Effector memory CD8-positive, alpha-beta T cell (primary cell): ENCODE data around the gene IGSF21.

Source experiments
- ATAC-seq: fragments of 150-1000 bp; cut with Tn5 transposase; replicated peaks from 2 replicates; pipeline ENCODE4 v1.10.0; 2021; ENCODE audit warnings: mild to moderate bottlenecking, moderate library complexity
- DNase-seq, 3 experiments: peaks; one replicate each; pipeline ENCODE4 v3.0.0; 2021
- H3K27ac Mint-ChIP-seq, 2 donors: one replicate each; pipeline ENCODE4 v1.8.0; 2022; ENCODE audit warnings: mild to moderate bottlenecking in 2 of 2, mixed read lengths in 2 of 2, moderate library complexity in 2 of 2
- H3K27me3 Mint-ChIP-seq, 2 donors: one replicate each; pipeline ENCODE4 v1.8.0; 2022; ENCODE audit warnings: mixed read lengths in 2 of 2
- H3K36me3 Mint-ChIP-seq: one replicate; pipeline ENCODE4 v1.8.0; 2022; ENCODE audit warnings: mild to moderate bottlenecking, moderate library complexity, mixed read lengths; ENCODE audit not compliant: insufficient read depth
- H3K4me1 Mint-ChIP-seq, 2 donors: one replicate each; pipeline ENCODE4 v1.8.0; 2022; ENCODE audit warnings: low read depth in 2 of 2, mixed read lengths in 2 of 2
- H3K4me3 Mint-ChIP-seq, 2 donors: one replicate each; pipeline ENCODE4 v1.8.0; 2022; ENCODE audit warnings: mild to moderate bottlenecking in 2 of 2, mixed read lengths in 2 of 2, moderate library complexity in 2 of 2
- H3K9me3 Mint-ChIP-seq, 2 donors: one replicate each; pipeline ENCODE4 v1.8.0; 2022; ENCODE audit warnings: mixed read lengths in 2 of 2

IGSF21 gene

GRCh38 chr1:18192182-18192581 lies 84.6 kb downstream of the IGSF21 start:
- ATAC-seq (no peak), DNase-seq (no peak)
- Mint-ChIP-seq H3K4me3 (no peak overlapping the region), H3K9me3 (no peaks in the 10 kb centered on the region), H3K36me3 (no peaks in the 10 kb centered on the region), H3K27ac (no peak overlapping the region), H3K4me1 (no peaks in the 10 kb centered on the region), H3K27me3 (peaks cover 30 to 68% of the 10 kb centered on the region in 2 donors)

GRCh38 chr1:18192974-18193373 lies 85.4 kb downstream of the IGSF21 start:
- no peak overlapping the region for H3K27ac Mint-ChIP-seq
- H3K9me3 Mint-ChIP-seq, result no peaks in the 10 kb centered on the region
- no peak overlapping the region for H3K4me3 Mint-ChIP-seq
- DNase-seq (no peak), ATAC-seq (no peak)
- no peaks in the 10 kb centered on the region for H3K36me3 Mint-ChIP-seq
- H3K27me3 Mint-ChIP-seq, result peaks cover 31 to 70% of the 10 kb centered on the region in 2 donors
- H3K4me1 Mint-ChIP-seq, result no peaks in the 10 kb centered on the region

GRCh38 chr1:18197299-18197698 lies 89.7 kb downstream of the IGSF21 start:
- no peak overlapping the region for H3K4me3 Mint-ChIP-seq
- ATAC-seq (no peak), DNase-seq (no peak)
- H3K27ac Mint-ChIP-seq, result no peak overlapping the region
- H3K4me1 Mint-ChIP-seq, result no peaks in the 10 kb centered on the region
- H3K27me3 Mint-ChIP-seq, result peaks cover 57 to 89% of the 10 kb centered on the region in 2 donors
- H3K36me3 Mint-ChIP-seq, result no peaks in the 10 kb centered on the region
- H3K9me3 Mint-ChIP-seq, result no peaks in the 10 kb centered on the region

DNA sequence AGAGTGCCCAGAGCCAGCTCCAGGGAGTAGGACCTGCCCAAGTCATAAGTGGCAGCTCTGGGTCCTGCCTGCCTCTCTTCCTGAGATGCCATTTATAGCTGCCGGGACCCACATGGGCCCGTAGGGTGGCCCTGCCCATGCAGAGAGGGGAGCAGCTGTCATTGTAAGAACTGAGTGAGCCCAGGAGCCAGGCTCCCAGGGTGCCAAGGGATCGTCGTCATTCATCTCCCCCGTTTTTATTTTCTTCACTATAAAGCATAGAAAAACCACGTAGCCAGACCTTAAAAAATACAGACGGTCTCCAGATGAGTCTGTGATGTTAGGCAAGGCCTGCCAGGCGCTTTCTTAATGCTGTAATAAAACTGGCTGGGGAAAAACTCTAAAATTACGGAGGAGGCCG lies 90.7 kb downstream of the IGSF21 start:
- H3K4me3 Mint-ChIP-seq, result no peak overlapping the region
- no peaks in the 10 kb centered on the region for H3K9me3 Mint-ChIP-seq
- DNase-seq, result no peak
- H3K36me3 Mint-ChIP-seq, result no peaks in the 10 kb centered on the region
- no peak for ATAC-seq
- H3K4me1 Mint-ChIP-seq, result no peaks in the 10 kb centered on the region
- H3K27ac Mint-ChIP-seq, result no peak overlapping the region
- peaks cover 52 to 90% of the 10 kb centered on the region in 2 donors for H3K27me3 Mint-ChIP-seq

GRCh38 chr1:18199462-18199861 lies 91.9 kb downstream of the IGSF21 start:
- Mint-ChIP-seq H3K27me3 (peaks cover 45 to 82% of the 10 kb centered on the region in 2 donors), H3K9me3 (no peaks in the 10 kb centered on the region), H3K4me3 (no peak overlapping the region), H3K27ac (no peak overlapping the region), H3K4me1 (no peaks in the 10 kb centered on the region), H3K36me3 (no peaks in the 10 kb centered on the region)
- DNase-seq (no peak), ATAC-seq (no peak)

GRCh38 chr1:18200136-18200717 lies 92.6 kb downstream of the IGSF21 start:
- DNase-seq (no peak), ATAC-seq (no peak)
- H3K27ac Mint-ChIP-seq, result no peak overlapping the region
- peaks cover 43 to 75% of the 10 kb centered on the region in 2 donors for H3K27me3 Mint-ChIP-seq
- H3K9me3 Mint-ChIP-seq, result no peaks in the 10 kb centered on the region
- H3K4me1 Mint-ChIP-seq, result no peaks in the 10 kb centered on the region
- no peak overlapping the region for H3K4me3 Mint-ChIP-seq
- H3K36me3 Mint-ChIP-seq, result no peaks in the 10 kb centered on the region

- H3K9me3 Mint-ChIP-seq, result peaks cover 0 to 1% of the 10 kb centered on the region in 2 donors
- H3K4me3 Mint-ChIP-seq, result no peak overlapping the region
- peaks cover 40 to 73% of the 10 kb centered on the region in 2 donors for H3K27me3 Mint-ChIP-seq
- DNase-seq (no peak), ATAC-seq (no peak)
- H3K4me1 Mint-ChIP-seq, result no peaks in the 10 kb centered on the region
- no peak overlapping the region for H3K27ac Mint-ChIP-seq
- no peaks in the 10 kb centered on the region for H3K36me3 Mint-ChIP-seq
These were observed 93.3 kb downstream of the IGSF21 start for GRCh38 chr1:18200918-18201317.

GRCh38 chr1:18201997-18202719 lies 94.6 kb downstream of the IGSF21 start:
- ATAC-seq, result no peak
- no peak overlapping the region for H3K27ac Mint-ChIP-seq

GRCh38 chr1:18203645-18204044 lies 96.0 kb downstream of the IGSF21 start:
- Mint-ChIP-seq H3K36me3 (no peaks in the 10 kb centered on the region), H3K4me3 (no peak overlapping the region), H3K9me3 (peaks cover 0 to 2% of the 10 kb centered on the region in 2 donors), H3K27me3 (peaks cover 37 to 62% of the 10 kb centered on the region in 2 donors), H3K4me1 (no peaks in the 10 kb centered on the region), H3K27ac (no peak overlapping the region)
- DNase-seq (no peak), ATAC-seq (no peak)

More at GRCh38 chr1:18201997-18202719, 94.6 kb downstream of the IGSF21 start:
- H3K4me1 Mint-ChIP-seq, result no peaks in the 10 kb centered on the region
- H3K36me3 Mint-ChIP-seq, result no peaks in the 10 kb centered on the region
- peaks cover 0 to 2% of the 10 kb centered on the region in 2 donors for H3K9me3 Mint-ChIP-seq
- H3K4me3 Mint-ChIP-seq, result no peak overlapping the region
- peaks cover 45 to 72% of the 10 kb centered on the region in 2 donors for H3K27me3 Mint-ChIP-seq
- no peak for DNase-seq

DNA sequence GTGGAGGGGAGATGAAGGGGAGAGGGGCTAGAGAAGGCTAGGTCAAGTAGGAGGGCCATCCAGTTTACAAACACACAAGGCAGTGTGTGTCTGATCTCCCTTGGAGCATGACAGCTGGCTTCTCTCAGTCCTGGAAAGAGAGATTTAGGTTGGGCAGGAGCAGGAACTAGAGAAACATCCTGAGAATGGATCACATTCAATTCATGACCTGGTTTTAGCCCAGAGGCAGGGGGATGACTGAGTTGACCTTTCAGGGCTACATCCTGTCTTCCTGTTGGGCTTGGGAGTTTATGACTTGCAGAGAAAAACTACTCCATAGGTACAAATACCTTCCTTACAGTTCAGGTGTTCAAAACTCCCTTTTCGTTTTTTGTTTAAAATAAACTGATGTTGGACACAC lies 97.0 kb downstream of the IGSF21 start:
- Mint-ChIP-seq H3K27ac (no peak overlapping the region), H3K27me3 (peaks cover 35 to 53% of the 10 kb centered on the region in 2 donors), H3K4me3 (no peak overlapping the region), H3K36me3 (no peaks in the 10 kb centered on the region), H3K4me1 (no peaks in the 10 kb centered on the region), H3K9me3 (peaks cover 0 to 2% of the 10 kb centered on the region in 2 donors)
- DNase-seq, result no peak
- no peak for ATAC-seq

DNA sequence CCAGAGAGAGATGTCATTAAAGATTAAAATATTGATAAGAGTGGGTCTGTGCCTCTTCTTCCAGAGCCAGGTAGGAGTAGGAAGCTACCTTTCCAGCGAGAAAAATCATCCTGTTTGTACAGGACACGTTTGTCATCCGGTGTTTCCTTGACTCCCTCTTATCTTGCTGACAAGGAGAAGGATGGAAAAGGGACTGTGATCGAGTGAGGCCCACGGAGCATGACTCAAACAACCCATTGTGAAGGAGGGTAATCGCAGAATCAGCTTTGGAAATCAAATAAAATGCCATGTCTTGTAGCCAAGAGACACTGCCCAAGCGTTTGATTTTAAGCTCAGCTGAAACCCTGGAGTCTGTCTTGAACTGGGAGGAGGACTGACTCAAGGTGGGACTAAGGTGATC lies 97.7 kb downstream of the IGSF21 start:
- Mint-ChIP-seq H3K4me3 (no peak overlapping the region), H3K27ac (no peak overlapping the region), H3K27me3 (peaks cover 38 to 45% of the 10 kb centered on the region in 2 donors), H3K36me3 (no peaks in the 10 kb centered on the region), H3K4me1 (no peaks in the 10 kb centered on the region), H3K9me3 (peaks cover 0 to 2% of the 10 kb centered on the region in 2 donors)
- ATAC-seq (no peak), DNase-seq (no peak)

DNA sequence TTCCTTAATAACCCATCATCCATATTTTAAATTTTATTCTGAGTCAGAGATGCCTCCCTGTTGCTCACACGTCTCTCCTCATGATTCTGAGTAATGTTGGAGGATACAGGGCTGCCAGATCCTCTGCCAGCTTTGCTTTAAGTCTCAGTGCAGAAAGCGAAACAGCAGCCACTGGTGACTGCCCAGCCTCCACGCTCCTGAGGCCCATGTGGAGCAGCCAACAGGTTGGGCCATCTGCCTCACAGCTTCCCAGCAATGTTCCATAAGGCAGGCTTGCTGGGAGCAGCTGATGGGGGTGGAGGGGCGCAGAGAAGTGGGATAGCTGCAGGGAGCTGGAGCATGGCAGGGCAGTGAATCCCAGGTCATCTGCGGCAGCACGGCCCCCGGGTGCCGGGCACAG lies 104.2 kb downstream of the IGSF21 start:
- Mint-ChIP-seq H3K4me1 (no peaks in the 10 kb centered on the region), H3K27ac (no peak overlapping the region), H3K36me3 (no peaks in the 10 kb centered on the region), H3K4me3 (no peak overlapping the region), H3K27me3 (peaks cover 36 to 39% of the 10 kb centered on the region in 2 donors), H3K9me3 (peaks cover 0 to 3% of the 10 kb centered on the region in 2 donors)
- no peak for DNase-seq
- no peak for ATAC-seq

- H3K4me3 Mint-ChIP-seq, result no peak overlapping the region
- H3K27ac Mint-ChIP-seq, result no peak overlapping the region
- H3K36me3 Mint-ChIP-seq, result no peaks in the 10 kb centered on the region
- peaks cover 8 to 11% of the 10 kb centered on the region in 2 donors for H3K9me3 Mint-ChIP-seq
- no peaks in the 10 kb centered on the region for H3K4me1 Mint-ChIP-seq
- ATAC-seq, result no peak
- H3K27me3 Mint-ChIP-seq, result peaks cover 38 to 52% of the 10 kb centered on the region in 2 donors
- no peak for DNase-seq
These were observed 109.9 kb downstream of the IGSF21 start for GRCh38 chr1:18217398-18218043.

DNA sequence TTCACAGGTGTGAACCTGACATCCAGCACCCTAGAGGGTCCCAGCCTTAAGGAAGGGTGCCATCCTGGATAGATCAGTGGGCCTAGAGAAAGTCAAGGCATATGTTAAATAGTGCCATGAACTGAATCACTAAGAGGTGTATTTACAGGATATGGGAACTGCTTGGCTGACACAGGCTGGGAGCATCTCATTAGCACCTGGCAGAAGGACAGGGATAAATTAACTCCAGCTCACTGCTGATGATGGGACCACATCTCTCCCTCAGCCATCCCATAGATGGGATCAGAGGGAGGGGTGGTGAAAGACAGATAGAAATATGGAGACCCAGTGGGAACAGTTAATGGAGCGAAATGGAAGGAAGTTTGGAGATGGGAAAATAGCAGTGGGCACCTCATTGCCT lies 122.0 kb downstream of the IGSF21 start:
- H3K4me3 Mint-ChIP-seq, result no peak overlapping the region
- peaks cover 23 to 45% of the 10 kb centered on the region in 2 donors for H3K27me3 Mint-ChIP-seq
- no peaks in the 10 kb centered on the region for H3K4me1 Mint-ChIP-seq
- no peaks in the 10 kb centered on the region for H3K36me3 Mint-ChIP-seq
- peaks cover 0 to 4% of the 10 kb centered on the region in 2 donors for H3K9me3 Mint-ChIP-seq
- no peak for DNase-seq
- no peak overlapping the region for H3K27ac Mint-ChIP-seq
- no peak for ATAC-seq
